Fibroblast of mammary gland (primary cell): ENCODE results near the gene CDCA8.
"Not testable (repeated sequence)": the region's sequence is repeated elsewhere in the genome, so short reads cannot be mapped to it uniquely, and the experiment has no call there.

Experiments used
- DNase-seq: peaks from one replicate; pipeline ENCODE4 v3.0.0-alpha.2; 2010; ENCODE audit warnings: low read depth
- H3K4me3 ChIP-seq: 2 replicates; pipeline ENCODE4 v1.5.1; 2011; ENCODE audit warnings: low read depth, mild to moderate bottlenecking, low read length, moderate library complexity; ENCODE audit not compliant: control insufficient read depth
- CTCF ChIP-seq: conservative IDR thresholded peaks from 2 replicates; pipeline ENCODE4 v1.5.1; 2011; ENCODE audit warnings: low read depth, low read length, inconsistent platforms; ENCODE audit not compliant: control insufficient read depth, insufficient read depth

Gene CDCA8

GRCh38 chr1:37680933-37681332, 11.4 kb upstream of the CDCA8 start:
- DNase-seq = no peak
- no peak for TF ChIP-seq CTCF

GRCh38 chr1:37682334-37682987, 9.9 kb upstream of the CDCA8 start:
- no peak overlapping the region for H3K4me3 ChIP-seq
- peak; percentile 69 for DNase-seq
- peak; percentile 93 for TF ChIP-seq CTCF

More at GRCh38 chr1:37680933-37681332, 11.4 kb upstream of the CDCA8 start:
- no peak overlapping the region for H3K4me3 ChIP-seq

- H3K4me3 ChIP-seq, DNase-seq: not testable (repeated sequence)
These were observed 8.1 kb upstream of the CDCA8 start for GRCh38 chr1:37684182-37684581.

- TF ChIP-seq CTCF = no peak
- DNase-seq = no peak
- no peak overlapping the region for H3K4me3 ChIP-seq
These were observed 6.6 kb upstream of the CDCA8 start for GRCh38 chr1:37685722-37686121.

GRCh38 chr1:37687764-37688163, 4.6 kb upstream of the CDCA8 start:
- not testable (repeated sequence) for DNase-seq, H3K4me3 ChIP-seq

GRCh38 chr1:37688926-37689325, 3.4 kb upstream of the CDCA8 start:
- DNase-seq = no peak
- peak overlapping the region; percentile 70 for H3K4me3 ChIP-seq
- TF ChIP-seq CTCF = no peak

GRCh38 chr1:37691497-37692077, 729 bp upstream of the CDCA8 start:
- TF ChIP-seq CTCF = no peak
- H3K4me3 ChIP-seq = peak overlapping the region; percentile 70
- peak; percentile 58 for DNase-seq

- DNase-seq = no peak
- TF ChIP-seq CTCF = no peak
- peak overlapping the region; percentile 97 for H3K4me3 ChIP-seq
These were observed 489 bp downstream of the CDCA8 start for GRCh38 chr1:37692834-37693175.
